IMR-90 (cell line): ENCODE data around the gene MARCKS. TPM values are rescaled to one million over a fixed set of nuclear protein-coding genes. Genes with fewer than 3 reads are reported as not detected.

Experiments
- ATAC-seq: fragments of 200-7000 bp; cut with Tn5 transposase; 2 replicates; pipeline ENCODE4 v1.9.1; 2020; ENCODE audit warnings: low read depth, mild to moderate bottlenecking, moderate library complexity
- BruUV-seq: library from RNA; stranded (reverse); fragments of 400-500 nt; replicated peaks from 2 replicates; lab custom pipeline; 2021; lab: Mats Ljungman, UMichigan
- CTCF ChIA-PET: fragments of 300-600 bp; formaldehyde crosslinking; extraction: SDS; loops from one replicate; lab custom pipeline; 2021; ENCODE audit warnings: antibody characterized with exemption; lab: Yijun Ruan, JAX
- POLR2A ChIA-PET: fragments of 300-600 bp; sonication (Branson Sonifier 250); formaldehyde crosslinking; loops from one replicate; lab custom pipeline; 2022; ENCODE audit warnings: antibody characterized with exemption; ENCODE audit not compliant: unreplicated experiment; lab: Charles Lee
- DNase-seq: peaks from one replicate; pipeline ENCODE4 v3.0.0; 2013
- H2AFZ ChIP-seq: replicated peaks from 2 replicates; pipeline ENCODE3; 2013; ENCODE audit warnings: low read length, mild to moderate bottlenecking; ENCODE audit not compliant: poor library complexity
- H2AK5ac ChIP-seq: 2 replicates; pipeline ENCODE4 v1.6.1; 2013; ENCODE audit warnings: low read depth, low read length, inconsistent platforms
- H2AK9ac ChIP-seq: replicated peaks from 2 replicates; pipeline ENCODE3; 2013; ENCODE audit warnings: mild to moderate bottlenecking, low read depth, low read length, moderate library complexity; ENCODE audit not compliant: poor library complexity
- H2BK120ac ChIP-seq: 2 replicates; pipeline ENCODE4 v1.6.1; 2013; ENCODE audit warnings: low read depth, low read length, inconsistent platforms
- H2BK15ac ChIP-seq: 3 replicates; pipeline ENCODE4 v1.6.1; 2013; ENCODE audit warnings: low read depth, low read length, inconsistent platforms
- H2BK20ac ChIP-seq: 2 replicates; pipeline ENCODE4 v1.6.1; 2013; ENCODE audit warnings: low read depth, mild to moderate bottlenecking, inconsistent platforms, low read length, moderate library complexity
- H2BK5ac ChIP-seq: 2 replicates; pipeline ENCODE4 v1.6.1; 2013; ENCODE audit warnings: mild to moderate bottlenecking, low read depth, low read length, inconsistent platforms; ENCODE audit not compliant: poor library complexity, severe bottlenecking
- H3K14ac ChIP-seq: replicated peaks from 2 replicates; pipeline ENCODE4 v1.6.1; 2013; ENCODE audit warnings: low read depth, low read length, inconsistent platforms
- H3K18ac ChIP-seq: 2 replicates; pipeline ENCODE4 v1.6.1; 2013; ENCODE audit warnings: low read depth, low read length, control low read depth
- H3K23ac ChIP-seq: 2 replicates; pipeline ENCODE4 v1.6.1; 2013; ENCODE audit warnings: low read depth, low read length, inconsistent platforms
- H3K27ac ChIP-seq: 2 replicates; pipeline ENCODE4 v1.5.1; 2013; ENCODE audit warnings: mild to moderate bottlenecking, control low read depth, low read length; ENCODE audit not compliant: insufficient read depth
- H3K27me3 ChIP-seq: 2 replicates; pipeline ENCODE4 v1.6.1; 2013; ENCODE audit warnings: low read length; ENCODE audit not compliant: control insufficient read depth, insufficient read depth
- H3K36me3 ChIP-seq: 2 replicates; pipeline ENCODE4 v1.6.1; 2013; ENCODE audit warnings: low read length, mixed read lengths; ENCODE audit not compliant: control insufficient read depth, insufficient read depth
- H3K4ac ChIP-seq: 2 replicates; pipeline ENCODE4 v1.6.1; 2013; ENCODE audit warnings: low read depth, low read length, inconsistent platforms
- H3K4me1 ChIP-seq: 2 replicates; pipeline ENCODE4 v1.6.1; 2013; ENCODE audit warnings: low read length, mixed read lengths; ENCODE audit not compliant: control insufficient read depth, insufficient read depth
- H3K4me2 ChIP-seq: 2 replicates; pipeline ENCODE4 v1.6.1; 2013; ENCODE audit warnings: low read depth, mild to moderate bottlenecking, control low read depth, low read length, moderate library complexity
- H3K4me3 ChIP-seq: 2 replicates; pipeline ENCODE4 v1.5.1; 2013; ENCODE audit warnings: low read depth, mild to moderate bottlenecking, control low read depth, low read length, moderate library complexity; ENCODE audit not compliant: insufficient read depth
- H3K56ac ChIP-seq: 2 replicates; pipeline ENCODE4 v1.6.1; 2013; ENCODE audit warnings: low read length, inconsistent platforms; ENCODE audit not compliant: insufficient read depth; ENCODE audit errors: extremely low read depth
- H3K79me1 ChIP-seq, 2 experiments: 2 replicates each; pipeline ENCODE4 v1.6.1; 2013; ENCODE audit warnings: low read length in 2 of 2, inconsistent platforms in 1 of 2, low read depth in 1 of 2
- H3K9ac ChIP-seq: 2 replicates; pipeline ENCODE4 v1.6.1; 2013; ENCODE audit warnings: low read depth, low read length, control low read depth
- H3K9me1 ChIP-seq: 2 replicates; pipeline ENCODE4 v1.6.1; 2013; ENCODE audit warnings: low read length, inconsistent platforms; ENCODE audit not compliant: insufficient read depth
- H3K9me3 ChIP-seq: 2 replicates; pipeline ENCODE4 v1.6.1; 2013; ENCODE audit warnings: low read length; ENCODE audit not compliant: control insufficient read depth, insufficient read depth
- H4K20me1 ChIP-seq: 2 replicates; pipeline ENCODE4 v1.6.1; 2013; ENCODE audit warnings: low read length, inconsistent platforms; ENCODE audit not compliant: insufficient read depth
- H4K5ac ChIP-seq: 2 replicates; pipeline ENCODE4 v1.6.1; 2013; ENCODE audit warnings: mild to moderate bottlenecking, low read depth, low read length, control low read depth
- H4K8ac ChIP-seq, 2 experiments: 2 replicates each; pipeline ENCODE4 v1.6.1; 2013; ENCODE audit warnings: low read depth in 2 of 2, low read length in 2 of 2, control low read depth in 1 of 2, inconsistent platforms in 1 of 2
- H4K91ac ChIP-seq: 2 replicates; pipeline ENCODE4 v1.6.1; 2013; ENCODE audit warnings: low read depth, low read length, inconsistent platforms; ENCODE audit not compliant: insufficient read depth
- BHLHE40 ChIP-seq: fragments of 150-350 bp; IDR thresholded peaks from 2 replicates; pipeline ENCODE4 v1.6.1; 2016; ENCODE audit warnings: mild to moderate bottlenecking, low read depth, low read length
- CEBPB ChIP-seq: IDR thresholded peaks from 2 replicates; pipeline ENCODE4 v1.6.1; 2012; ENCODE audit warnings: low read depth, low read length, improper control_type of control experiment
- CHD1 ChIP-seq: IDR thresholded peaks from 2 replicates; pipeline ENCODE4 v1.6.1; 2012; ENCODE audit warnings: low read depth, low read length, improper control_type of control experiment
- FOS ChIP-seq: fragments of 150-350 bp; IDR thresholded peaks from 2 replicates; pipeline ENCODE4 v1.6.1; 2016; ENCODE audit warnings: low read depth, low read length
- MAFK ChIP-seq: IDR thresholded peaks from 2 replicates; pipeline ENCODE4 v1.6.1; 2012; ENCODE audit warnings: low read depth, low read length, improper control_type of control experiment
- MAZ ChIP-seq: IDR thresholded peaks from 2 replicates; pipeline ENCODE4 v1.6.1; 2012; ENCODE audit warnings: low read depth, mild to moderate bottlenecking, low read length, improper control_type of control experiment, moderate library complexity, borderline replicate concordance
- MXI1 ChIP-seq: IDR thresholded peaks from 2 replicates; pipeline ENCODE4 v1.6.1; 2012; ENCODE audit warnings: low read depth, mild to moderate bottlenecking, low read length, moderate library complexity, borderline replicate concordance
- NFE2L2 ChIP-seq: fragments of 150-350 bp; IDR thresholded peaks from 2 replicates; pipeline ENCODE4 v1.6.1; 2016; ENCODE audit warnings: low read depth, mild to moderate bottlenecking, low read length
- POLR2A ChIP-seq: IDR thresholded peaks from 2 replicates; pipeline ENCODE4 v1.6.1; 2012; ENCODE audit warnings: mild to moderate bottlenecking, low read depth, low read length
- RAD21 ChIP-seq: IDR thresholded peaks from 2 replicates; pipeline ENCODE4 v1.6.1; 2012; ENCODE audit warnings: low read length, improper control_type of control experiment
- RCOR1 ChIP-seq: IDR thresholded peaks from 2 replicates; pipeline ENCODE4 v1.6.1; 2012; ENCODE audit warnings: mild to moderate bottlenecking, low read length, improper control_type of control experiment; ENCODE audit not compliant: insufficient replicate concordance
- RFX5 ChIP-seq: IDR thresholded peaks from 2 replicates; pipeline ENCODE4 v1.8.0; 2012; ENCODE audit warnings: low read depth, mild to moderate bottlenecking, low read length, moderate library complexity
- SMC3 ChIP-seq: fragments of 150-350 bp; IDR thresholded peaks from 2 replicates; pipeline ENCODE4 v1.6.1; 2016; ENCODE audit warnings: low read depth, mild to moderate bottlenecking, antibody characterized with exemption, low read length, moderate library complexity
- USF2 ChIP-seq: fragments of 150-350 bp; IDR thresholded peaks from 2 replicates; pipeline ENCODE4 v1.6.1; 2017; ENCODE audit warnings: mild to moderate bottlenecking, antibody characterized with exemption, low read length, low read depth
- WGBS, 2 experiments: methylation state at CpG; one replicate each; pipeline versions ENCODE4 v1.1.5 to v1.1.7; 2013; ENCODE audit warnings: missing lambda C conversion rate in 2 of 2; ENCODE audit not compliant: insufficient read length in 1 of 2; ENCODE audit errors: extremely low coverage in 2 of 2; 5-methylcytosine and 5-hydroxymethylcytosine counted together
- dilution Hi-C: fragments of 300-500 bp; cut with HindIII; formaldehyde crosslinking; loops from one replicate; pipeline ENCODE4 v1.14.3; 2018; ENCODE audit warnings: low sequenced_read_pairs; ENCODE audit not compliant: unreplicated experiment
- in situ Hi-C: fragments of 300-500 bp; cut with MboI; formaldehyde crosslinking; loops from 3 replicates; pipeline ENCODE4 v1.14.3; 2019; ENCODE audit warnings: low sequenced_read_pairs, inconsistent platforms, mixed read lengths
- intact Hi-C: fragments of 100-400 bp; cut with micrococcal nuclease; formaldehyde crosslinking; loops from 2 replicates; pipeline ENCODE4 v1.10.0; 2022
- polyA plus RNA-seq, 3 experiments: library from polyadenylated mRNA; depleted of rRNA; stranded (reverse); fragments of >200 nt; gene quantifications; 2 replicates each; pipeline ENCODE4 v1.2.3, GENCODE V29; 2012; ENCODE audit warnings: low replicate concordance in 1 of 3
- total RNA-seq: library from RNA; depleted of rRNA; stranded (reverse); fragments of >200 nt; gene quantifications from 2 replicates; pipeline ENCODE4 v1.2.3, GENCODE V29; 2012
- TF ChIP-seq, protein P1 (sequence below): conservative IDR thresholded peaks from 2 replicates; pipeline ENCODE4 v1.5.1; 2012; ENCODE audit warnings: mild to moderate bottlenecking, low read depth, low read length, improper control_type of control experiment
- TF ChIP-seq, protein P2 (sequence below): fragments of 150-350 bp; IDR thresholded peaks from 2 replicates; pipeline ENCODE4 v1.6.1; 2016; ENCODE audit warnings: low read depth, mild to moderate bottlenecking, low read length, moderate library complexity, borderline replicate concordance

MARCKS gene
- total and polyA plus RNA-seq, 2 of the 4 experiments (the other 2 are of a cell fraction): 34.5 to 40.7 TPM

DNA sequence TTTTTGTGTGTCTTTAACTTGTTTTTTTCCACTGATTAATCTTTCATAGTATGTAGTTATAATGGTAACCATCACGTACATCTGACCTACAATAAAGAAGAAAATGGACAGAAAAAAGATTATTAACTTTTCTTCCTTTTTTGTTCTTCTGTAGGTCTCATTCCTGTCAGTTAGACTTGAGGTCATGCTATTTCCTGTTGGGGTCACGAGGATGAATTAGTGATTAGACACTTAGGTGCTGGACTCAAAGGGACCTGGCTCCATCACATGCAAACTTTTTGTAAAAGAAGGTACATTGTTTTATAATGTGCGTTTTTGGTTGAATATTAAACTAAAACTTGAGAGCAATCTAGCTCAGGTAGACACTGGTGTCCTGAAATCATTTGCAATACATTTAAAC, 14.8 kb downstream of the MARCKS start:
- in situ Hi-C loops: loop anchor here (10.0 kb wide), 1 partner anchor 1097 kb away; no protein-coding TSS in a partner anchor
- no CpG with 5 or more reads among the region's 3 CpGs for WGBS, 2 experiments
- H3K14ac ChIP-seq: no peak overlapping the region
- no peak overlapping the region for H3K18ac ChIP-seq
- H3K4ac ChIP-seq: no peak overlapping the region
- H2BK5ac ChIP-seq: peak overlapping the region; percentile 13
- no peaks in the 10 kb centered on the region for H3K36me3 ChIP-seq
- dilution Hi-C loops: no loop called here
- H3K9ac ChIP-seq: no peak overlapping the region
- no TSS peak for BruUV-seq
- H3K23ac ChIP-seq: no peak overlapping the region
- no peak for DNase-seq
- H3K27ac ChIP-seq: no peak overlapping the region
- no peak overlapping the region for H2AFZ ChIP-seq
- H3K4me1 ChIP-seq: peaks cover 6% of the 10 kb centered on the region; the same call in 1 of the 2 replicates
- intact Hi-C loops: no loop called here
- no peak for TF ChIP-seq RFX5
- no peak for TF ChIP-seq BHLHE40
- TF ChIP-seq RCOR1: no peak
- TF ChIP-seq SMC3: no peak
- TF ChIP-seq POLR2A: no peak
- no peak for TF ChIP-seq NFE2L2
- TF ChIP-seq USF2: no peak
- no peak for TF ChIP-seq MAZ
- no peak for TF ChIP-seq CEBPB
- no peak for TF ChIP-seq FOS
- TF ChIP-seq, protein P1, sequence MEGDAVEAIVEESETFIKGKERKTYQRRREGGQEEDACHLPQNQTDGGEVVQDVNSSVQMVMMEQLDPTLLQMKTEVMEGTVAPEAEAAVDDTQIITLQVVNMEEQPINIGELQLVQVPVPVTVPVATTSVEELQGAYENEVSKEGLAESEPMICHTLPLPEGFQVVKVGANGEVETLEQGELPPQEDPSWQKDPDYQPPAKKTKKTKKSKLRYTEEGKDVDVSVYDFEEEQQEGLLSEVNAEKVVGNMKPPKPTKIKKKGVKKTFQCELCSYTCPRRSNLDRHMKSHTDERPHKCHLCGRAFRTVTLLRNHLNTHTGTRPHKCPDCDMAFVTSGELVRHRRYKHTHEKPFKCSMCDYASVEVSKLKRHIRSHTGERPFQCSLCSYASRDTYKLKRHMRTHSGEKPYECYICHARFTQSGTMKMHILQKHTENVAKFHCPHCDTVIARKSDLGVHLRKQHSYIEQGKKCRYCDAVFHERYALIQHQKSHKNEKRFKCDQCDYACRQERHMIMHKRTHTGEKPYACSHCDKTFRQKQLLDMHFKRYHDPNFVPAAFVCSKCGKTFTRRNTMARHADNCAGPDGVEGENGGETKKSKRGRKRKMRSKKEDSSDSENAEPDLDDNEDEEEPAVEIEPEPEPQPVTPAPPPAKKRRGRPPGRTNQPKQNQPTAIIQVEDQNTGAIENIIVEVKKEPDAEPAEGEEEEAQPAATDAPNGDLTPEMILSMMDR: no peak
- no peak for TF ChIP-seq MXI1
- TF ChIP-seq RAD21: no peak
- no peak for TF ChIP-seq CHD1
- TF ChIP-seq MAFK: no peak
- TF ChIP-seq, protein P2, sequence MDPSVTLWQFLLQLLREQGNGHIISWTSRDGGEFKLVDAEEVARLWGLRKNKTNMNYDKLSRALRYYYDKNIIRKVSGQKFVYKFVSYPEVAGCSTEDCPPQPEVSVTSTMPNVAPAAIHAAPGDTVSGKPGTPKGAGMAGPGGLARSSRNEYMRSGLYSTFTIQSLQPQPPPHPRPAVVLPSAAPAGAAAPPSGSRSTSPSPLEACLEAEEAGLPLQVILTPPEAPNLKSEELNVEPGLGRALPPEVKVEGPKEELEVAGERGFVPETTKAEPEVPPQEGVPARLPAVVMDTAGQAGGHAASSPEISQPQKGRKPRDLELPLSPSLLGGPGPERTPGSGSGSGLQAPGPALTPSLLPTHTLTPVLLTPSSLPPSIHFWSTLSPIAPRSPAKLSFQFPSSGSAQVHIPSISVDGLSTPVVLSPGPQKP: no peak
- no peak overlapping the region for H4K91ac ChIP-seq
- H2BK15ac ChIP-seq: no peak overlapping the region
- ATAC-seq: no peak
- no peak overlapping the region for H3K4me2 ChIP-seq
- ChIA-PET POLR2A (no interaction called here), CTCF (no interaction called here)
- H3K9me1 ChIP-seq: no peaks in the 10 kb centered on the region
- H2AK5ac ChIP-seq: no peak overlapping the region
- 0 out of 4 replicates have a peak, but pooled peaks cover 0 to 3% of the 10 kb centered on the region in 2 experiments for H3K79me1 ChIP-seq
- no peak overlapping the region for H4K8ac ChIP-seq
- no peak overlapping the region for H2BK120ac ChIP-seq
- no peak overlapping the region for H2BK20ac ChIP-seq
- H3K56ac ChIP-seq: no peak overlapping the region
- H2AK9ac ChIP-seq: no peak overlapping the region
- H3K9me3 ChIP-seq: no peaks in the 10 kb centered on the region
- no peaks in the 10 kb centered on the region for H4K20me1 ChIP-seq
- no peaks in the 10 kb centered on the region for H3K27me3 ChIP-seq
- H3K4me3 ChIP-seq: no peak overlapping the region
- H4K5ac ChIP-seq: peak overlapping the region; percentile 29; the same call in 1 of the 2 replicates
